ENCODE data around the gene PTF1A.

DNA sequence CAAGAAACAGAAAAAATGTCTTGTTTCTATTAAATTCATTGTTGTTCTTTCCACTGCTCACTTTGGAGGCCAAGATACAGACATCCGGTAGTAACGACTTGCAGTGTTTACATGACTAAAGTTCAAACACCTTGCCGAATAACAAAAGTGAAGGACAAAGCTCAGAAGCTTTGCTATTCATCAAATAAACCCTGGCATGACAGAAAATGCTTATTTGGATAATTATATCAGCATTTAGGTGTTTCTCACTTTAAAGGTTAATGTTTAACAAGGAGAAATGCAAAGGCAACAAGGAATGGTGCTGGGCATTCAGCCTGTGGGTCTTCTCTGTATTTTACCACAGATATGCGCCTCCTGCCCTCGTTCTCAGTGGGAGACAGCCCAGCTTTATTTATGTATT lies 5.4 kb upstream of the PTF1A start:
- TF ChIP-seq CTCF (IDR thresholded peaks at IDR 0.05): no peak
- no peak for TF ChIP-seq POLR2A (IDR thresholded peaks at IDR 0.05)

Measured in esophagus squamous epithelium (tissue), 4 donors.